Renal pelvis (tissue), 4 donors: Measurements from ENCODE around the gene MAD1L1. TPM values are rescaled to one million over a fixed set of nuclear protein-coding genes. Genes with fewer than 3 reads are reported as not detected.

Experiments used
- DNase-seq: peaks from one replicate; pipeline ENCODE4 v3.0.0-alpha.2; 2013
- polyA plus RNA-seq, 3 donors: library from polyadenylated mRNA; unstranded; fragments of 120-200 nt; gene quantifications; one replicate each; pipeline ENCODE4 v1.2.1, GENCODE V29; 2013; ENCODE audit not compliant: insufficient read length in 3 of 3

Gene MAD1L1
- polyA plus RNA-seq, 3 donors: 27.0 to 27.6 (median 27.3) TPM

- DNase-seq: no peak
These were observed 12.7 kb downstream of the MAD1L1 start for GRCh38 chr7:2220030-2220429.

GRCh38 chr7:2219606-2220005 lies 13.1 kb downstream of the MAD1L1 start:
- DNase-seq: no peak

GRCh38 chr7:2219136-2219535 lies 13.6 kb downstream of the MAD1L1 start:
- no peak for DNase-seq

- DNase-seq: no peak
These were observed 14.3 kb downstream of the MAD1L1 start for GRCh38 chr7:2218444-2218785.

GRCh38 chr7:2217716-2218443 lies 14.9 kb downstream of the MAD1L1 start:
- DNase-seq: no peak

- DNase-seq: no peak
These were observed 15.5 kb downstream of the MAD1L1 start for GRCh38 chr7:2217206-2217605.

GRCh38 chr7:2215851-2216250 lies 16.9 kb downstream of the MAD1L1 start:
- DNase-seq: no peak

- DNase-seq: no peak
These were observed 18.1 kb downstream of the MAD1L1 start for GRCh38 chr7:2214636-2215035.

- DNase-seq: no peak
These were observed 19.1 kb downstream of the MAD1L1 start for GRCh38 chr7:2213551-2214215.

- DNase-seq: no peak
These were observed 19.8 kb downstream of the MAD1L1 start for GRCh38 chr7:2212906-2213305.

GRCh38 chr7:2211926-2212325 lies 20.8 kb downstream of the MAD1L1 start:
- no peak for DNase-seq

GRCh38 chr7:2211259-2211880 lies 21.4 kb downstream of the MAD1L1 start:
- no peak for DNase-seq

- no peak for DNase-seq
These were observed 22.0 kb downstream of the MAD1L1 start for GRCh38 chr7:2210551-2211258.

GRCh38 chr7:2209961-2210323 lies 22.8 kb downstream of the MAD1L1 start:
- DNase-seq: no peak

GRCh38 chr7:2209146-2209960 lies 23.4 kb downstream of the MAD1L1 start:
- peak; percentile 72 for DNase-seq

GRCh38 chr7:2208712-2209111 lies 24.0 kb downstream of the MAD1L1 start:
- DNase-seq: no peak

- DNase-seq: no peak
These were observed 27.5 kb downstream of the MAD1L1 start for GRCh38 chr7:2205036-2205780.

GRCh38 chr7:2204446-2204845 lies 28.3 kb downstream of the MAD1L1 start:
- no peak for DNase-seq

GRCh38 chr7:2203766-2204300 lies 28.9 kb downstream of the MAD1L1 start:
- DNase-seq: no peak

- no peak for DNase-seq
These were observed 29.6 kb downstream of the MAD1L1 start for GRCh38 chr7:2202901-2203765.
